Endothelial cell of umbilical vein (primary cell): ENCODE data around the gene LMX1A.

Experiments used
- GATA2 ChIP-seq: IDR thresholded peaks from 2 replicates; pipeline ENCODE4 v1.7.0; 2011; ENCODE audit warnings: low read depth, mild to moderate bottlenecking, moderate library complexity, mixed read lengths, low read length; ENCODE audit not compliant: insufficient read length, insufficient read depth
- POLR2A ChIP-seq: IDR thresholded peaks from 2 replicates; pipeline ENCODE4 v1.6.1; 2012; ENCODE audit warnings: low read depth, mild to moderate bottlenecking, control low read depth, low read length
- POLR2AphosphoS5 ChIP-seq: IDR thresholded peaks from 2 replicates; pipeline ENCODE4 v1.6.1; 2012; ENCODE audit warnings: low read depth, mild to moderate bottlenecking, control low read depth, low read length, moderate library complexity; ENCODE audit not compliant: insufficient read depth

GRCh38 chr1:165207853-165208515, 148.5 kb downstream of the LMX1A start:
- TF ChIP-seq POLR2A = no peak
- TF ChIP-seq POLR2AphosphoS5 = no peak
- TF ChIP-seq GATA2 = no peak
